ENCODE measurements around the gene CLCNKA. TPM values are rescaled to one million over a fixed set of nuclear protein-coding genes. Genes with fewer than 3 reads are reported as not detected.

The CLCNKA gene
- polyA plus RNA-seq, 1 donor (not counting 4 experiments of a cell fraction or from before 2014, with no cell fraction given): not detected

DNA sequence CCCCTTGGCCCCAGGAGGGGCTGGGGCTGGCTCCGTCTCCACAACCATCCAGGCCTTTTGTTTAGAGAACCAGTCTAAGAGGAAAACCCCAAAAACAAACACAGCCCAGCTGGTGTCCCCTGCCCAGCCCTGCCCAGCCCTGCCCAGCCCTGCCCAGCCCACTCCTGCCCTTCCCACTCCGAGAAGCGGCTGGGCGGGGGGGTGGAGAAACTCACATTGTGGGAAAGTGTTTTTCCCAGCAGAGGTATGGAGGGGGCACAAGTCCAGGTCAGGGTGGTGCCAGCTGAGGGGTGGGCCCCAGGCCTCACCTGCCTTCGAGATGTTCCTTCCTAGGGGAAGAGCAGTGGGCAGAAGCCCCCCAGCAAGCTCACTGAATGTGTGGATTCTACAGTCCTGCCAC is 61.6 kb downstream of the CLCNKA start:
- Histone ChIP-seq H3K9me1 (ENCODE audit: control insufficient read depth, extremely low read depth, insufficient read depth, low read length) (no peaks in the 10 kb centered on the region), H3K27me3 (ENCODE audit: control insufficient read depth, extremely low read depth, insufficient read depth, low read length) (no peaks in the 10 kb centered on the region), H4K20me1 (ENCODE audit: control insufficient read depth, extremely low read depth, insufficient read depth, low read length) (no peaks in the 10 kb centered on the region), H3K27ac (ENCODE audit: control insufficient read depth, insufficient read depth, low read length) (no peak overlapping the region), H3K9me3 (ENCODE audit: control insufficient read depth, low read depth, low read length) (no peaks in the 10 kb centered on the region), H2AFZ (ENCODE audit: control insufficient read depth, low read length) (no peak overlapping the region), H3K4me1 (ENCODE audit: control insufficient read depth, extremely low read depth, insufficient read depth, low read length) (peaks cover 15% of the 10 kb centered on the region), H3K9ac (ENCODE audit: control insufficient read depth, extremely low read depth, insufficient read depth, low read length) (no peak overlapping the region), H3K79me2 (ENCODE audit: control insufficient read depth, insufficient read depth, low read length) (no peaks in the 10 kb centered on the region), H3K4me3 (ENCODE audit: control insufficient read depth in 2 of 3, extremely low read depth in 1 of 3, insufficient read depth in 2 of 3, low read depth in 1 of 3, low read length in 3 of 3) (no peak overlapping the region), H3K4me2 (ENCODE audit: control insufficient read depth, extremely low read depth, insufficient read depth, low read depth, low read length) (no peak overlapping the region), H3K36me3 (ENCODE audit: control insufficient read depth in 2 of 2, extremely low read depth in 1 of 2, insufficient read depth in 2 of 2, low read length in 2 of 2) (no peaks in the 10 kb centered on the region)
- dilution Hi-C loops (cut with MboI; ENCODE audit: extremely low pct_ligation_motif_present, low sequenced_read_pairs): no loop called here
- DNase-seq (ENCODE audit: low read depth, low spot score) (no peak), FAIRE-seq (no peak)
- no peak for TF ChIP-seq EZH2 (IDR thresholded peaks at IDR 0.05; ENCODE audit: low read length)
- TF ChIP-seq, protein P1, sequence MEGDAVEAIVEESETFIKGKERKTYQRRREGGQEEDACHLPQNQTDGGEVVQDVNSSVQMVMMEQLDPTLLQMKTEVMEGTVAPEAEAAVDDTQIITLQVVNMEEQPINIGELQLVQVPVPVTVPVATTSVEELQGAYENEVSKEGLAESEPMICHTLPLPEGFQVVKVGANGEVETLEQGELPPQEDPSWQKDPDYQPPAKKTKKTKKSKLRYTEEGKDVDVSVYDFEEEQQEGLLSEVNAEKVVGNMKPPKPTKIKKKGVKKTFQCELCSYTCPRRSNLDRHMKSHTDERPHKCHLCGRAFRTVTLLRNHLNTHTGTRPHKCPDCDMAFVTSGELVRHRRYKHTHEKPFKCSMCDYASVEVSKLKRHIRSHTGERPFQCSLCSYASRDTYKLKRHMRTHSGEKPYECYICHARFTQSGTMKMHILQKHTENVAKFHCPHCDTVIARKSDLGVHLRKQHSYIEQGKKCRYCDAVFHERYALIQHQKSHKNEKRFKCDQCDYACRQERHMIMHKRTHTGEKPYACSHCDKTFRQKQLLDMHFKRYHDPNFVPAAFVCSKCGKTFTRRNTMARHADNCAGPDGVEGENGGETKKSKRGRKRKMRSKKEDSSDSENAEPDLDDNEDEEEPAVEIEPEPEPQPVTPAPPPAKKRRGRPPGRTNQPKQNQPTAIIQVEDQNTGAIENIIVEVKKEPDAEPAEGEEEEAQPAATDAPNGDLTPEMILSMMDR (optimal IDR thresholded peaks at IDR 0.05 in 1 of 3, IDR thresholded peaks at IDR 0.05 in 1 of 3, conservative IDR thresholded peaks at IDR 0.05 in 1 of 3; ENCODE audit: extremely low read depth in 1 of 3, insufficient read depth in 2 of 3, low read length in 3 of 3): no peak

Small RNA genes within 50 kb of the gene (small RNA-seq; reads per million reads assigned to genes)
- 0 reads per million in 3 experiments for gene AL355994.1 (ENCODE audit: insufficient read length in 3 of 3, low read depth in 3 of 3, low replicate concordance in 1 of 3)
- gene AL355994.5 (ENCODE audit: insufficient read length in 3 of 3, low read depth in 3 of 3, low replicate concordance in 1 of 3): 0 reads per million in 3 experiments

Other genes with a start within 250 kb of the CLCNKA start
- 2.6 to 14.0 TPM (median 4.6 TPM) in 3 replicates for gene UQCRHL, start 214.4 kb upstream of the CLCNKA start, polyA plus RNA-seq
- gene SPEN, start 174.3 kb upstream of the CLCNKA start, polyA plus RNA-seq: 4.9 to 9.1 TPM (median 8.9 TPM) in 3 replicates
- gene ZBTB17, start 45.9 kb upstream of the CLCNKA start, polyA plus RNA-seq: 18.4 to 46.0 TPM (median 19.7 TPM) in 3 replicates
- not detected in 3 replicates for gene SRARP, start 17.8 kb upstream of the CLCNKA start, polyA plus RNA-seq
- 0.03 to 0.05 TPM in 2 of 3 replicates, not detected in the other for gene HSPB7, start 4.0 kb upstream of the CLCNKA start, polyA plus RNA-seq
- 0.10 TPM in 1 of 3 replicates, not detected in the others for gene CLCNKB, start 21.7 kb downstream of the CLCNKA start, polyA plus RNA-seq
- gene FAM131C, start 51.6 kb downstream of the CLCNKA start, polyA plus RNA-seq: 0.31 to 0.64 TPM (median 0.56 TPM) in 3 replicates
- 55.6 to 70.9 TPM (median 60.3 TPM) in 3 replicates for gene EPHA2, start 134.0 kb downstream of the CLCNKA start, polyA plus RNA-seq
- 5.0 to 7.1 TPM (median 5.1 TPM) in 3 replicates for gene ARHGEF19, start 190.6 kb downstream of the CLCNKA start, polyA plus RNA-seq
- 1.7 to 3.6 TPM (median 2.5 TPM) in 3 replicates for gene CPLANE2, start 215.1 kb downstream of the CLCNKA start, polyA plus RNA-seq